SU-DHL-6 (cell line): Measurements from ENCODE around the gene ZFYVE21.

Experiments used
- H2AFZ ChIP-seq: fragments of 200-600 bp; sonication (generic); 2 replicates; pipeline ENCODE4 v1.6.1; 2014; ENCODE audit warnings: low read depth, mild to moderate bottlenecking, moderate library complexity, mixed read lengths, antibody characterized with exemption, low read length; ENCODE audit not compliant: severe bottlenecking
- H3F3A ChIP-seq: fragments of 200-600 bp; shearing (Covaris generic); 2 replicates; pipeline ENCODE4 v1.6.0; 2016; ENCODE audit warnings: antibody characterized with exemption, mild to moderate bottlenecking; ENCODE audit not compliant: insufficient read depth
- H3K27ac ChIP-seq: fragments of 200-600 bp; sonication (generic); 2 replicates; pipeline ENCODE4 v1.5.1; 2016; ENCODE audit warnings: low read depth, mild to moderate bottlenecking, low read length, moderate library complexity, mixed read lengths
- H3K27me3 ChIP-seq: fragments of 200-600 bp; sonication (generic), shearing (Covaris generic); 2 replicates; pipeline ENCODE4 v1.6.0; 2014; ENCODE audit warnings: mild to moderate bottlenecking, low read length
- H3K36me3 ChIP-seq: fragments of 200-600 bp; sonication (generic); 2 replicates; pipeline ENCODE4 v1.6.1; 2014; ENCODE audit warnings: mild to moderate bottlenecking, low read length, mixed read lengths
- H3K4me2 ChIP-seq: fragments of 300-600, 200-600 bp; shearing (Covaris generic), sonication (generic); 2 replicates; pipeline ENCODE4 v1.6.0; 2014; ENCODE audit warnings: low read length, low read depth, mild to moderate bottlenecking; ENCODE audit not compliant: poor library complexity, severe bottlenecking
- H3K4me3 ChIP-seq: fragments of 200-600 bp; sonication (generic); 2 replicates; pipeline ENCODE4 v1.5.1; 2014; ENCODE audit warnings: antibody characterized with exemption, low read length, mild to moderate bottlenecking, mixed read lengths; ENCODE audit not compliant: insufficient read depth, poor library complexity, severe bottlenecking
- H3K79me2 ChIP-seq: fragments of 200-600 bp; sonication (generic); 2 replicates; pipeline ENCODE4 v1.6.1; 2014; ENCODE audit warnings: mild to moderate bottlenecking, low read length, moderate library complexity; ENCODE audit not compliant: insufficient read depth
- H3K9ac ChIP-seq: fragments of 200-600 bp; sonication (generic); 2 replicates; pipeline ENCODE4 v1.7.0; 2014; ENCODE audit warnings: mild to moderate bottlenecking, low read length
- H3K9me2 ChIP-seq: fragments of 200-600 bp; sonication (generic); replicated peaks from 2 replicates; pipeline ENCODE4 v1.6.1; 2014; ENCODE audit warnings: low read length; ENCODE audit not compliant: insufficient read depth
- H3K9me3 ChIP-seq: fragments of 200-600 bp; sonication (generic); 2 replicates; pipeline ENCODE4 v1.6.1; 2014; ENCODE audit warnings: low read length, mixed read lengths; ENCODE audit not compliant: insufficient read depth
- H4K20me1 ChIP-seq: fragments of 200-600 bp; sonication (generic); 2 replicates; pipeline ENCODE4 v1.6.1; 2014; ENCODE audit warnings: low read depth, mild to moderate bottlenecking, antibody characterized with exemption, low read length, moderate library complexity, mixed read lengths
- CTCF ChIP-seq: fragments of 200-600 bp; sonication (generic); IDR thresholded peaks from one replicate; pipeline ENCODE4 v1.5.1; 2017; ENCODE audit warnings: antibody characterized with exemption, mild to moderate bottlenecking, low read length, moderate library complexity; ENCODE audit not compliant: insufficient read depth, poor library complexity, severe bottlenecking
- EZH2phosphoT487 ChIP-seq: fragments of 200-600 bp; sonication (generic), shearing (Covaris generic); conservative IDR thresholded peaks from 2 replicates; pipeline ENCODE4 v1.6.1; 2018; ENCODE audit warnings: mild to moderate bottlenecking, antibody characterized with exemption, low read length, moderate library complexity, mixed read lengths

Gene ZFYVE21

DNA sequence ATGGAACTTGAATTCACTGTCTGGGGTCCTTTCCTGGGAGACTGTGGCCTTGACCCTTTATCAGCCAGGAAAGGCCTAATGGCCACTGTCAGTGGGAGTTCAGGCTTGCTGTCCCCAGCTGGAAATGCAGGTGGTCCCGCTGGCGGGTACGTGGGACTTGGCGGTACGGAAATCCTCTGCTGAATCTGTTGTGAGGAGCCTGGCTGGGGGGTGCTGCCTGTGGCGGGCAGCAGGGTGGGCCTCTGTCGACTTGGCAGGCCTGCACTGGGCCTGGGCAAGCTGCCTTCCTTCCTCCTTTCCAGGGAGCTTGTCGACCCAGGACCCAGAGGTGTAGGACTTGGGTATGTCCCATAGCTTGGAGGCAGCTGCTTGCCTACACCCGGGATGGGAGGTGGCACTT is 26.3 kb downstream of the ZFYVE21 start:
- H3K27ac ChIP-seq = no peak overlapping the region

DNA sequence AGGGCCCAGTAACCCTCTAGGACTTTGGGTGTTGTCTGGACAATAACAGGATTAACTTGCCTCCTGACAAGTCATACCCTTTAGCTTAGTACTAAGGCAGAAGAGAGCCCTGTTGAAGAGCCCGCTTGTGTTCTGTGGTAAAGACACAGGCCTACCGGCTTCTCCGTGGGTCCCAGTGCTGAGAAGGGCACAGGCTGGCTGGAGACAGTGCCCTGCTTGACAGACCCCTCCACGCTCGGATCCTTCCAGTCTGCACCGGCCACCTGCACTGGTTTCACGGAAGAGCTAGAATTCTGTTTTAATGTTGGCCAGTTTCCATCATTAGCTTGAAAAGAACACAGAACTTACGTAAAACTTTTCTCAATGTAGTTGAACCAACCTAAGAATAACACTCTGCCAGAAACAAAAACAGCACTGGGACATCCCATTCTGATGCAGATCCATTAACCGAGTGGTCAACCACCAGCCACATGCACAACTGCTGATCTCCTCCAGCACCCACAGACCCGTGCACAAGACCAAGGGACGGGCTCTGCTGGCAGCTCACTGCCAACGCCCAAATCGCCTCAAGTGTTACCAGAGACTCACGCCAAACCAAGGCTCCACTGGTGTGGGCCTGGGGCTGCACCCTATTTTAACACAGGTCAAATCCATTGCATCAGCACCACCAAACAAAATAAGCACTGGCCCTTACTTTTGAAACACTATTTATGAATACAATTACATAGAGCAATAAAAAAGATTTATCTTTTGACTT is 27.1 kb downstream of the ZFYVE21 start:
- Histone ChIP-seq H3K4me2 (no peak overlapping the region), H3K9ac (no peak overlapping the region), H3K36me3 (no peaks in the 10 kb centered on the region), H4K20me1 (no peaks in the 10 kb centered on the region), H3K27me3 (no peaks in the 10 kb centered on the region), H3F3A (no peaks in the 10 kb centered on the region), H3K79me2 (no peaks in the 10 kb centered on the region), H3K9me2 (no peaks in the 10 kb centered on the region), H3K4me3 (no peak overlapping the region), H2AFZ (no peak overlapping the region), H3K27ac (no peak overlapping the region), H3K9me3 (no peaks in the 10 kb centered on the region)
- TF ChIP-seq CTCF = no peak
- no peak for TF ChIP-seq EZH2phosphoT487

More for the DNA sequence above, 26.3 kb downstream of the ZFYVE21 start:
- Histone ChIP-seq H3K27me3 (no peaks in the 10 kb centered on the region), H3K9me2 (no peaks in the 10 kb centered on the region), H3K4me2 (no peak overlapping the region), H3F3A (no peaks in the 10 kb centered on the region), H3K36me3 (no peaks in the 10 kb centered on the region), H3K4me3 (no peak overlapping the region), H4K20me1 (no peaks in the 10 kb centered on the region), H3K9me3 (no peaks in the 10 kb centered on the region), H2AFZ (no peak overlapping the region), H3K9ac (no peak overlapping the region), H3K79me2 (no peaks in the 10 kb centered on the region)
- TF ChIP-seq EZH2phosphoT487 (no peak), CTCF (no peak)

GRCh38 chr14:103743691-103744090 is 28.1 kb downstream of the ZFYVE21 start:
- Histone ChIP-seq H2AFZ (no peak overlapping the region), H3K79me2 (no peaks in the 10 kb centered on the region), H3K27ac (no peak overlapping the region), H3F3A (no peaks in the 10 kb centered on the region), H4K20me1 (no peaks in the 10 kb centered on the region), H3K27me3 (no peaks in the 10 kb centered on the region), H3K9ac (no peak overlapping the region), H3K9me2 (no peaks in the 10 kb centered on the region), H3K36me3 (no peaks in the 10 kb centered on the region), H3K4me2 (no peak overlapping the region), H3K9me3 (no peaks in the 10 kb centered on the region), H3K4me3 (no peak overlapping the region)
- TF ChIP-seq CTCF = no peak
- no peak for TF ChIP-seq EZH2phosphoT487
